GM23338 (cell line): ENCODE data around the gene ZNF805.

ENCODE experiments used
- CTCF ChIP-seq, 2 experiments: fragments of 200-600 bp in 1 of 2; sonication (generic) in 1 of 2; conservative IDR thresholded peaks; 2 replicates each; pipeline versions ENCODE4 v1.5.1 to v1.6.1; 2016 to 2017; ENCODE audit warnings: antibody characterized with exemption in 2 of 2, low read depth in 2 of 2, mild to moderate bottlenecking in 2 of 2, moderate library complexity in 1 of 2
- EZH2phosphoT487 ChIP-seq: fragments of 200-600 bp; sonication (generic); IDR thresholded peaks from one replicate; pipeline ENCODE4 v1.8.1; 2018; ENCODE audit warnings: antibody characterized with exemption; ENCODE audit not compliant: unreplicated experiment
- POLR2AphosphoS5 ChIP-seq: IDR thresholded peaks from 2 replicates; pipeline ENCODE4 v1.6.1; 2016; ENCODE audit warnings: antibody characterized with exemption, low read depth

DNA sequence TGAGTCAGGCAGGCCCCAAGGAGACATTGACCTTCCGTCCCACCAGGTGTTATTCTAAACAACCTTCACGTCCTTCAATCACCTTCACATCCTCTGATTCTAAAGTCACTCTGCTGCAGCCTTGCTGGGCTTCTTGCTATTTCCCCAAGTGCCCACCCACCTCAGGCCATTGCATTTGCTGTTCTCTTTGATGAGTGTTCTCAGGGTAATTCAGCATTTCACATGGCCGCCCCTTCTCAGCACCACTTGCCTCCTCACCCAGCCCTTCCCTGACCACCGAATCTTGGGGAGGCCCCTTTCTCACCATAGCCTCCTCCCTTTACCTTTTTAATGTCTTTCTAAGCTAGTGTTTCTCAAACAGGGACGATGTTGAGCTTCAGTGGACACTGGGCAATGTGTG is 4.6 kb downstream of the ZNF805 start:
- TF ChIP-seq EZH2phosphoT487 (no peak), CTCF (conservative IDR thresholded peaks at IDR 0.05; ENCODE audit: low read depth in 2 of 2) (no peak), POLR2AphosphoS5 (no peak)
